Stimulated activated CD8-positive, alpha-beta memory T cell treated with anti-CD3 and anti-CD28 coated beads, Interleukin-12 subunit alpha, Interleukin-12 subunit beta, amount 100 ng/mL, for 24 hours (primary cell): ENCODE data around the gene STK32B.

Experiments
- DNase-seq: peaks from one replicate; pipeline ENCODE4 v3.0.0-alpha.2; 2020; ENCODE audit errors: extremely low read depth

STK32B gene

DNA sequence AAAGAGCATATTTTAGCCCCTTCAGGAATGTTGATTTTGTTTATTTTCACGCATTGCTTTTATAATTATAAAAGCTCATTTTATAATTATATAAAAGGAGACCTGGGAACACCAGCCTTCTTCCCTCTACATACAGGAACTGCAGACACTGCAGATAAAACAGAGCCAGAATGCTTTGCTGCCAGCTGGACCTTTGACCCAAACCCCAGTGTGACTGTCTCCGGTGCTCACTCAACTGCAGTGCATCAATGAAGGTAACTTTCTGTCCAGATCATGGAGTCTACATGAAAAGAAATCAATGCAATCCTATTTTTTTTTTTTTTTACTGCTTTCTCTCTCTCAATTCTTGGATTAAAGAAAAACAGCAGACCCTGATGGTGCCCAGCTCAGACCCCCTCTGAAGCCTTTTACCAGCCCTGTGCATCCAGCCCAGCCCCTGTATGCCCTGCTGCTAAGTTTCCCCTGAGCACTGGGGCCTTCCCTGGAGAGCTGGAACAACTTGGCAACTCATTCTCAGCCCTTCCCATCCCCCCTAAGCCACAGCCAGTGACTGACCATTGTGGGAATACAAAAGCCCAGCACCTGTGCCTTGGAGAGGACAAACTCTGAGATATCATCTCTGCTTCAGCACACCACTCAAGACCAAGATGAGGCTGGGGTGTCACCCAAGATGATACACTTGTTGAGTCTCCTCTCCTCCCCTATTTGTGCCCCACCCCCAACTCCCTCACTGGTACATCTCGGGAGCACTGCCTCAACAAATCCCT, 475.0 kb downstream of the STK32B start:
- no peak for DNase-seq

DNA sequence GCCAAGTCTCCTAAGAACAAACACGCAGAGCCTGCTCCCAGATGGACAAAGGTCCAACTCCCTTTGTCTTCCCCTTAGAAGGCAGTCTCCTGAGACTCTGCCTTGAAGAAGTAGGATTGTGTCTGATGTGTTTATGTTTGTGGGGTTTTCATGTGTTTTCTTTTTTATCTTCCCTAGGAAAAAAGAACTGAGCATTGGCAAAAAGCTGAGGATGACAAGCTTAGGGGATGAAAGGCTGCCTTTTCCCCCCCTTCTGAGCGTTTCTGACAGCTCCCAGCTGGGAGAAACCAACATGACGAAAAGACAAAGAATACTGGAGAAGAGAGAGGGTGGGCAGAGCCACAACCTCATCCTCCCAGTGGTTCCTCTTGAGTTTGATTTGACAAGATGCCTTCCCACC, 475.9 kb downstream of the STK32B start:
- no peak for DNase-seq

DNA sequence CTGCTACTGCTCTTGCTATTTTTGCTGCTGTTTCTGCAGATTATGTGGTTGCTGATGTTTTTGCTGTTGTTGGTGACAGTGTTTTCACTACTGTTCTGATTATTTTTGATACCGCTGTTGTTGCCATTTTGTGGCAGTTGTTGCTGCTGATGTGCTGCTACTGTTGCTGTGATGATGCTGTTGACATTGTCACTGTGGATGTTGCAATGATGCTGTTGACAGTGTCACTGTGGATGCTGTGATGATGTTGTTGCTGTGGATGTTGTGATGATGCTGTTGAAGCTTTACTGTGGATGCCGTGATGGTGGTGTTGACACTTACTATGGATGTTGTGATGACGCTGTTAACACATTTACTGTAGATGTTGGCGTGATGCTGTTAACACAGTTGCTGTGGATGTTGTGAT, 476.8 kb downstream of the STK32B start:
- DNase-seq = no peak

DNA sequence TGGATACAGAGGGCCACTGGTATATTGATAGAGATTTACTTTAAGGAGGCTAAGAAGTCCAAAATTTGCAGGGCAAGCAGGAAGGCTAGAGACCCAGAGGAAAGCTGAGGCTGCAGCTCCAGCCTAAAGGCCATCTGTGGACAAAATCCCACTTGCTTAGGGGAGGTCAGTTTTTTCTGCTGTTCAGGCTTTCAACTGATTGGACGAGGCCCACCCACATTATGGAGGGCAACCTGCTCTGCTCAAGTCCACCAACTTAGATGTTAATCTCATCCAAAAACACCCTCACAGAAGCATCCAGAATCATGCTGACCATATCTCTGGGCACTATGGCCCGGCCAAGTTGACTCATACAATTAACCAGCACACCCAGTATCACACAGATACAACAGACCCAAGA, 480.8 kb downstream of the STK32B start:
- DNase-seq = no peak

DNA sequence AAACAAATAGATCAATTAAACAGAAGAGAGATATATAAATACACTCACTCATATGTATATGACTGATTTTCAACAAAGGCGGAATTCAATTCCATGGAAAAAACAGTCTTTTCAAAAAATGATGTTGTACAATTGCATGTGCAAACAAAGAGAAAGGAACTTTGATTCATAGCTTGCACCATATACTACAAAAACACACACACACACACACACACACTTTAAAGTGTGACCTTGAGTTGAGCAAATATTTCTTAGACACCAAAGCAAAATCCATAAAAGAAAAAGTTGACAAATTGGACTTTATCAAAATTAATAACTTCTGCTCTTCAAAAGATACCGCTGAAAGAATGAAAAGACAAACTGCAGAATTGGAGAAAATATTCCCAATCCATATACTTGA, 488.3 kb downstream of the STK32B start:
- no peak for DNase-seq

DNA sequence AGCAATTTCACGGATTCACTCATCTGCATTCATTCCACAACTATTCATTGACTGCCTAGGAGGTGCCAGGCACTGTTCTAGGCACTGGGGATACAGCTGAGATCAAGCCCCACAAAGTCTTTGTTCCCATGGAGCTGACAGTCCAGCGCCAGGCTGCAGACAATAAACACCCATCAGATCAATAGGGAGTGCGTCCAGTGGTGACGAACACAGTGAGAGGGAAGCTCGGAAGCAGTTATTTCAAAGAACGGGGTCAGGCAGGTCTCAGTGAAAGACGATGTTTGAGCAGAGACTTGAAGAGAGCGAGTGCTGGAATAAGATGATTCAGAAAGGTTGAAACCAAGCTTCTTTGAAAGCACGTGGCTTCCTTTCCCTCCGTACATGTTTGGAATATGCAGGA, 489.9 kb downstream of the STK32B start:
- DNase-seq = no peak

DNA sequence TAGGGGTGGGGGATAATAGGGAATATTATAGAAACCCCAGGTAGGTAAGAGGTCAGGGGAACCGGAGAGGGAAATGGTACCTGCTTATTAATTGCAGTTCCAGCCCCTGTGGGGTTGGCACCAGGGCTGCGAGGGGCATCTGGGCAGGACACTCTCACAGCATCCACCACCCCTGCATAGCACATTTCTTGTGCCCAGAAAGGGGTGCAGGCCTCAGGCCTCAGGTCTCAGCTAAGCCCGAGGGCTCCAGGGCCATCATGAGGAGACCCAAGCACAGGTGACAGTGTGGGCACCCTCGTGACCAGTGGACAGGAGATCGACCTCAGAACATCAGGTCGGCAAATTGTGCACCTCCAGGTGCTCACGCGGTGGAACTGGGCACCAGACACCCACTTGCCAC, 492.4 kb downstream of the STK32B start:
- DNase-seq = no peak

DNA sequence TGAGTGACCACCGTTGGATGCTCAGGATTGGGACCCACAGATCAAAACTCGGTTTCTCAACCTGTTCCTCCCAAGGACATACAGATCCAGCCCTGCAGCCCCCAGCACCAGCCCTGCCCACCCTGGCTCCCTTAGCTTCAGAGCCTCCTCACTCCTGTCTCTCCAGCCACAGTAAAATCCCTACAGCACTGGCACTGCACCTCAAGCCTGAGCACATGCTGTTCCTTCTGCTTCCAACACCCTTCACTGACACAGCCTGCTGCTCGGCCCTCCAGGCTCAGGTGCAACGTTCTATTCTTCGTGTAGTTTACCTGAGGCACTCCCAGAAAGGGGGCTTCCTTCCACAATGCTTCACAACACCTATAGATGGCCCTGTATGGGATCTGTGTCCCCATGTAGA, 493.5 kb downstream of the STK32B start:
- no peak for DNase-seq

DNA sequence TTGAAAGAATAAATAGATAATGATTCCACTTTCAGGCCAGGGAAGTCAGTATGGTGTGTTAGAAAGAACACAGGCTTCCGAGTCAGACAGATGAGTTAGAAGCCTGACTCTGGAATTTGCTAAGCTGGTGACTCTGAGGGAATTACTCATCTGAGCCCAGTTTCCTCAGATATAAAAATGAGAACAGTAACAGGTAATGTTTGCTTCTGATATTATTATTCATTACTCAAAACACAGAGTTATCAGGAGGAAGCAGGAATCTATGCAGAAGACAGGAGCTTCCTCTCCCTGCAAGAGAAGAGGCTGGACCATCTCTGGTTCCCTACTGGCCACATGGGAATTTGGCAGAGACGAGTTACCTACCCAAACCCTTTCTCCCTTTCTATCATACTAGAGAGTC, 494.0 kb downstream of the STK32B start:
- no peak for DNase-seq

DNA sequence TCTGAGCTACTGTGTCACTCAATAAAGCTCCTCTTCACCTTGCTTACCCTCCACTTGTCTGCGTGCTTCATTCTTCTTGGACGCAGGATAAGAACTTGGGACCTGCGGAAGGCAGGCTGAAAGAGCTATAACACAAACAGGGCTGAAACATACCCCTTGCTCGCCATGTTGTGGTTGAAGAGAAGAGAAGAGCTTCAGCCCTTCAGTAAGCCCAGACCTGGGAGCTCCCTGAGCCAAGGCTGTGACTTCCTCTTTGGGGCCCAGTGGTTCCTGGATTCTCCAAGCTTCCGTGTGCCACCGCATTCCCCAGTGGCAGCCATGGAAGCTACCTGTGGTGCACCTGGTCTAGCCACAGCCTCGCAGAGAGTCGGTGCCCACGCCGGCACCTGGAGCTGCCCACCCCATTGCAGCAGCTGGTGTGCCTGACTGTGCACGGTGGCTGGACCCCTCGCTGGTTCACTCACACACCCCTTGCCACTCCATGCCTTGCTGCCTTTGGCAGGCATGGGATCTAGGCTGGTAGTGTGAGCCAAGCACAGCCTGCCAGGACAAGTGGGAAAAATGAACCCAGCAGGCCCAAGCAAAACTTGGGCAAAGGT, 496.5 kb downstream of the STK32B start:
- no peak for DNase-seq
